ENCODE results near the gene SLC2A4RG. TPM values are rescaled to one million over a fixed set of nuclear protein-coding genes. Genes with fewer than 3 reads are reported as not detected.

The SLC2A4RG gene
- 27.6 and 54.1 TPM in 2 replicates for total RNA-seq

GRCh38 chr20:63739130-63740069 lies at the start of gene SLC2A4RG:
SLC2A4RG (plus strand) TSS chr20:63739776; CDS start chr20:63739913, 137 bp downstream.

DNA sequence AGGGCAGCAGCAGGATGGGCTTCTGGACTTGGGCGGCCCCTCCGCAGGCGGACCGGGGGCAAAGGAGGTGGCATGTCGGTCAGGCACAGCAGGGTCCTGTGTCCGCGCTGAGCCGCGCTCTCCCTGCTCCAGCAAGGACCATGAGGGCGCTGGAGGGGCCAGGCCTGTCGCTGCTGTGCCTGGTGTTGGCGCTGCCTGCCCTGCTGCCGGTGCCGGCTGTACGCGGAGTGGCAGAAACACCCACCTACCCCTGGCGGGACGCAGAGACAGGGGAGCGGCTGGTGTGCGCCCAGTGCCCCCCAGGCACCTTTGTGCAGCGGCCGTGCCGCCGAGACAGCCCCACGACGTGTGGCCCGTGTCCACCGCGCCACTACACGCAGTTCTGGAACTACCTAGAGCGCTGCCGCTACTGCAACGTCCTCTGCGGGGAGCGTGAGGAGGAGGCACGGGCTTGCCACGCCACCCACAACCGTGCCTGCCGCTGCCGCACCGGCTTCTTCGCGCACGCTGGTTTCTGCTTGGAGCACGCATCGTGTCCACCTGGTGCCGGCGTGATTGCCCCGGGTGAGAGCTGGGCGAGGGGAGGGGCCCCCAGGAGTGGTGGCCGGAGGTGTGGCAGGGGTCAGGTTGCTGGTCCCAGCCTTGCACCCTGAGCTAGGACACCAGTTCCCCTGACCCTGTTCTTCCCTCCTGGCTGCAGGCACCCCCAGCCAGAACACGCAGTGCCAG lies 42.8 kb upstream of the SLC2A4RG start, which contains the start of gene TNFRSF6B:
Gene TNFRSF6B (plus strand): TSS at position 25 of the 729 bp plus-strand sequence. CDS start 116 bp downstream, at position 141.

GRCh38 chr20:63707558-63708300 lies 31.8 kb upstream of the SLC2A4RG start, which contains the start of the genes ARFRP1 and ZGPAT:
ARFRP1 (minus strand) TSS chr20:63707976; CDS start chr20:63707091, 885 bp downstream.
ZGPAT (plus strand) TSS chr20:63708039; CDS start chr20:63708581, 542 bp downstream.

DNA sequence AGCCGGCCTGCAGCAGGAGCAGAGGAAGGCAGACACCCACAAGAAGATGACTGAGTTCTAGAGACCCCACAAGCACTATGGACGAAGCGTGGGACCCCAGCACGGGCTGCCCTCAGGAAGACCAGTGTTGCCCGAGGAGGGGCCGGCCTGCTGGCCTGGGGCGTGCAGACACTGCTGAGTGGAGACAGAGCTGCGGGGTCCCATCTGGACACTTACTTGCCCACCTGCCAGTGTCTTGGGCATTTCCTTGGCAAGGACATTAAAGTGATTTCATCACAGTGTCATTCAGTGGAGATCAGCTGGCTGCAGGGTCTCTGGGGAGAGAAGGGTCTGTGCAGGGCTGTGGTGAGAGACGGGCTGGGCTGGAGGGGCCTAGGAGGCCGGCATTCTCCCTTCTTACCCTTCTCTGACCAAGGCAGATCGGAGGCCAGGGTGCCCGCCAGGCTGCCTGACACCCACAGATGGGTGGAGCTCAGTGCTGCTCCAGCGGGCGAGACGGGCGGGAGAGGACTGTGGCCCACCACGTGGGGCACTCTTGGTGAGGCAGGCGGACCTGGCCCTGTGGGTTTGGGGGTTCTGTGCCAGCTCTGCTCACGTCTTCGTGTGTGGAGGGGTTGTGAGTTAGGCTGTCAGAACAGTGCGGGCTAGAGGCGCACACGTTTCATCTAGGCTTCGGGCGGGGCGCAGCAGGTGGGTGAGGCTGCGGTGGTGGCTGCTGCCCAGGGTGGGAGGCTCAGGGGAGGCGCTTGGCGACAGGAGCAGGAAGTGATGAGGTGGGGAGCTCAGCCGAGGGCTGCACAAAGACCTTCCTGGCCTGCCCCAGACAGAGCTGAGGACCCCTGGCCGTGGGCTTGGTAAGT lies 3.5 kb upstream of the SLC2A4RG start, which contains the start of gene LIME1:
Gene LIME1 (plus strand): TSS at position 806 of the 860 bp plus-strand sequence. CDS start 886 bp downstream, outside the sequence.

Small RNAs within 50 kb of the gene (small RNA-seq; reads per million reads assigned to genes)
- gene LIME1 (ENCODE audit: low replicate concordance), result not detected
- gene TNFRSF6B (ENCODE audit: low replicate concordance), result not detected

Other genes with a start within 250 kb of the SLC2A4RG start
- gene EEF1A2, start 240.7 kb upstream of the SLC2A4RG start, total RNA-seq, result 1.3 and 4.6 TPM in 2 replicates
- 63.5 and 86.3 TPM in 2 replicates for gene PPDPF, start 219.0 kb upstream of the SLC2A4RG start, total RNA-seq
- gene PTK6, start 202.4 kb upstream of the SLC2A4RG start, total RNA-seq, result 0.14 and 0.44 TPM in 2 replicates
- gene SRMS, start 192.0 kb upstream of the SLC2A4RG start, total RNA-seq, result not detected in 2 replicates
- gene FNDC11, start 185.6 kb upstream of the SLC2A4RG start, total RNA-seq, result 0.43 and 0.88 TPM in 2 replicates
- 42.7 and 81.7 TPM in 2 replicates for gene HELZ2, start 165.5 kb upstream of the SLC2A4RG start, total RNA-seq
- gene GMEB2, start 112.7 kb upstream of the SLC2A4RG start, total RNA-seq, result 11.2 and 16.0 TPM in 2 replicates
- 9.2 and 41.1 TPM in 2 replicates for gene STMN3, start 86.4 kb upstream of the SLC2A4RG start, total RNA-seq
- 24.5 and 29.5 TPM in 2 replicates for gene RTEL1, start 81.5 kb upstream of the SLC2A4RG start, total RNA-seq
- gene TNFRSF6B, start 43.1 kb upstream of the SLC2A4RG start, total RNA-seq, result 3.9 and 35.9 TPM in 2 replicates
- 43.4 and 45.5 TPM in 2 replicates for gene ARFRP1, start 31.8 kb upstream of the SLC2A4RG start, total RNA-seq
- gene ZGPAT, start 31.7 kb upstream of the SLC2A4RG start, total RNA-seq, result 20.6 and 24.9 TPM in 2 replicates
- gene LIME1, start 3.1 kb upstream of the SLC2A4RG start, total RNA-seq, result 3.1 and 4.2 TPM in 2 replicates
- 3.3 and 20.5 TPM in 2 replicates for gene ZBTB46, start 91.5 kb downstream of the SLC2A4RG start, total RNA-seq
- not detected in 2 replicates for gene ABHD16B, start 121.7 kb downstream of the SLC2A4RG start, total RNA-seq
- 145 and 153 TPM in 2 replicates for gene TPD52L2, start 125.5 kb downstream of the SLC2A4RG start, total RNA-seq
- 51.9 and 77.0 TPM in 2 replicates for gene DNAJC5, start 155.3 kb downstream of the SLC2A4RG start, total RNA-seq
- 21.2 and 33.5 TPM in 2 replicates for gene UCKL1, start 216.6 kb downstream of the SLC2A4RG start, total RNA-seq
- 10.9 and 16.0 TPM in 2 replicates for gene ZNF512B, start 230.2 kb downstream of the SLC2A4RG start, total RNA-seq
- 1.7 and 2.6 TPM in 2 replicates for gene SAMD10, start 239.9 kb downstream of the SLC2A4RG start, total RNA-seq
- 48.2 and 74.4 TPM in 2 replicates for gene PRPF6, start 241.4 kb downstream of the SLC2A4RG start, total RNA-seq

Data from placental pericyte (primary cell).